Endothelial cell of umbilical vein (primary cell): ENCODE measurements around the gene RCAN1. TPM values are rescaled to one million over a fixed set of nuclear protein-coding genes. Genes with fewer than 3 reads are reported as not detected.

ENCODE experiments used
- BruUV-seq: library from RNA; stranded (reverse); fragments of 400-500 nt; replicated peaks from 2 replicates; lab custom pipeline; 2021; lab: Mats Ljungman, UMichigan
- CTCF ChIA-PET: fragments of 300-600, 350-600 bp; sonication (Branson Sonifier 250); formaldehyde crosslinking; loops from one replicate; lab custom pipeline; 2021; ENCODE audit warnings: antibody characterized with exemption, inconsistent platforms; lab: Charles Lee
- POLR2A ChIA-PET: fragments of 300-600, 350-600 bp; sonication (Branson Sonifier 250); formaldehyde crosslinking; loops from one replicate; lab custom pipeline; 2021; ENCODE audit warnings: antibody characterized with exemption, inconsistent platforms; lab: Charles Lee
- DNase-seq: peaks from one replicate; pipeline ENCODE4 v3.0.0-alpha.2; 2011; ENCODE audit warnings: low read depth, low spot score
- FAIRE-seq: peaks from 2 replicates; lab custom pipeline; 2011; peaks lifted over from hg19 to GRCh38; lab: Jason Lieb, UNC
- H2AFZ ChIP-seq: 2 replicates; pipeline ENCODE4 v1.6.0; 2012; ENCODE audit warnings: low read depth, low read length, control low read depth, inconsistent platforms
- H3K27ac ChIP-seq: 2 replicates; pipeline ENCODE4 v1.5.1; 2011; ENCODE audit warnings: low read depth, mild to moderate bottlenecking, control low read depth, low read length, moderate library complexity; ENCODE audit not compliant: insufficient read depth
- H3K27me3 ChIP-seq, 2 experiments: 2 replicates each; pipeline versions ENCODE4 v1.6.0 to v1.6.1; 2011; ENCODE audit warnings: low read length in 2 of 2, mixed read lengths in 1 of 2; ENCODE audit not compliant: control insufficient read depth in 2 of 2, insufficient read depth in 2 of 2
- H3K36me3 ChIP-seq, 2 experiments: 2 replicates in 1 of 2; 3 replicates in 1 of 2; pipeline ENCODE4 v1.5.1; 2011; ENCODE audit warnings: low read length in 2 of 2, mild to moderate bottlenecking in 1 of 2, moderate library complexity in 1 of 2; ENCODE audit not compliant: control insufficient read depth in 2 of 2, insufficient read depth in 2 of 2; ENCODE audit errors: extremely low read depth in 1 of 2
- H3K4me1 ChIP-seq: 3 replicates; pipeline ENCODE4 v1.5.1; 2011; ENCODE audit warnings: mild to moderate bottlenecking, low read length; ENCODE audit not compliant: control insufficient read depth, insufficient read depth; ENCODE audit errors: extremely low read depth
- H3K4me2 ChIP-seq: 2 replicates; pipeline ENCODE4 v1.6.1; 2011; ENCODE audit warnings: low read length, control low read depth, mixed read lengths; ENCODE audit not compliant: insufficient read depth
- H3K4me3 ChIP-seq, 3 experiments: fragments of 200-600 bp in 1 of 3; sonication (generic), shearing (Covaris generic) in 1 of 3; replicated peaks in 1 of 3; 2 replicates each; pipeline ENCODE4 v1.5.1; 2011 to 2016; ENCODE audit warnings: control low read depth in 3 of 3, low read length in 3 of 3, mild to moderate bottlenecking in 2 of 3, inconsistent platforms in 1 of 3, low read depth in 1 of 3, moderate library complexity in 1 of 3; ENCODE audit not compliant: insufficient read depth in 1 of 3
- H3K79me2 ChIP-seq: 2 replicates; pipeline ENCODE4 v1.6.0; 2012; ENCODE audit warnings: low read length, inconsistent platforms; ENCODE audit not compliant: control insufficient read depth, insufficient read depth
- H3K9ac ChIP-seq: replicated peaks from 2 replicates; pipeline ENCODE3; 2011; ENCODE audit warnings: low read length, control low read depth; ENCODE audit not compliant: insufficient read depth; ENCODE audit errors: extremely low read depth
- H3K9me1 ChIP-seq: replicated peaks from 3 replicates; pipeline ENCODE4 v1.6.0; 2011; ENCODE audit warnings: mild to moderate bottlenecking, low read length; ENCODE audit not compliant: control insufficient read depth, insufficient read depth; ENCODE audit errors: extremely low read depth
- H3K9me3 ChIP-seq: replicated peaks from 2 replicates; pipeline ENCODE4 v1.5.1; 2012; ENCODE audit warnings: low read length, inconsistent platforms; ENCODE audit not compliant: control insufficient read depth, insufficient read depth
- H4K20me1 ChIP-seq: replicated peaks from 2 replicates; pipeline ENCODE3; 2011; ENCODE audit warnings: mild to moderate bottlenecking, low read length; ENCODE audit not compliant: control insufficient read depth, insufficient read depth; ENCODE audit errors: extremely low read depth
- EZH2 ChIP-seq: IDR thresholded peaks from 2 replicates; pipeline ENCODE4 v1.6.1; 2012; ENCODE audit warnings: borderline replicate concordance, low read depth, mild to moderate bottlenecking, moderate library complexity, low read length, inconsistent platforms; ENCODE audit not compliant: severe bottlenecking
- FOS ChIP-seq: IDR thresholded peaks from 2 replicates; pipeline ENCODE4 v1.6.1; 2011; ENCODE audit warnings: mild to moderate bottlenecking, low read length, moderate library complexity, borderline replicate concordance; ENCODE audit not compliant: insufficient read depth
- GATA2 ChIP-seq: IDR thresholded peaks from 2 replicates; pipeline ENCODE4 v1.7.0; 2011; ENCODE audit warnings: low read depth, mild to moderate bottlenecking, moderate library complexity, mixed read lengths, low read length; ENCODE audit not compliant: insufficient read length, insufficient read depth
- JUN ChIP-seq: IDR thresholded peaks from 2 replicates; pipeline ENCODE4 v1.6.1; 2011; ENCODE audit warnings: borderline replicate concordance, low read depth; ENCODE audit not compliant: insufficient read length, insufficient read depth
- MYC ChIP-seq: IDR thresholded peaks from one replicate; pipeline ENCODE4 v1.6.1; 2011; ENCODE audit warnings: mild to moderate bottlenecking, low read depth, low read length
- POLR2A ChIP-seq: IDR thresholded peaks from 2 replicates; pipeline ENCODE4 v1.6.1; 2012; ENCODE audit warnings: low read depth, mild to moderate bottlenecking, control low read depth, low read length
- POLR2AphosphoS5 ChIP-seq: IDR thresholded peaks from 2 replicates; pipeline ENCODE4 v1.6.1; 2012; ENCODE audit warnings: low read depth, mild to moderate bottlenecking, control low read depth, low read length, moderate library complexity; ENCODE audit not compliant: insufficient read depth
- dilution Hi-C: fragments of 300-500 bp; cut with MboI; formaldehyde crosslinking; loops from one replicate; pipeline ENCODE4 v1.15.0; 2019; ENCODE audit warnings: low sequenced_read_pairs; ENCODE audit not compliant: extremely low pct_ligation_motif_present
- intact Hi-C: fragments of 100-400 bp; cut with micrococcal nuclease; formaldehyde crosslinking; loops from one replicate; pipeline ENCODE4 v1.10.0; 2022
- polyA plus RNA-seq, 4 experiments: library from polyadenylated mRNA; depleted of rRNA in 3 of 4; stranded (reverse) in 3 of 4; unstranded in 1 of 4; fragments of >200 nt; gene quantifications; 2 replicates each; pipeline versions ENCODE4 v1.2.1 to v1.2.3, GENCODE V29; 2011 to 2012; ENCODE audit warnings: missing spikeins in 1 of 4
- total RNA-seq: library from RNA; stranded (reverse); gene quantifications from 2 replicates; pipeline ENCODE4 v1.2.3, GENCODE V29; 2021
- TF ChIP-seq, protein P1 (sequence below), 2 donors: IDR thresholded peaks; 1 replicate in 1 of 2; 2 replicates in 1 of 2; pipeline ENCODE4 v1.5.1; 2011; ENCODE audit warnings: low read length in 2 of 2, mild to moderate bottlenecking in 2 of 2, moderate library complexity in 2 of 2, control low read depth in 1 of 2, inconsistent platforms in 1 of 2, low read depth in 1 of 2; ENCODE audit not compliant: insufficient read depth in 1 of 2; ENCODE audit errors: extremely low read depth in 1 of 2
- TF ChIP-seq, protein P2 (sequence below): IDR thresholded peaks from 2 replicates; pipeline ENCODE4 v1.6.1; 2011; ENCODE audit not compliant: insufficient read depth, insufficient read length

RCAN1 gene
- total and polyA plus RNA-seq, 2 donors (not counting 3 experiments of a cell fraction or from before 2014, with no cell fraction given): 9.7 to 16.5 TPM

DNA sequence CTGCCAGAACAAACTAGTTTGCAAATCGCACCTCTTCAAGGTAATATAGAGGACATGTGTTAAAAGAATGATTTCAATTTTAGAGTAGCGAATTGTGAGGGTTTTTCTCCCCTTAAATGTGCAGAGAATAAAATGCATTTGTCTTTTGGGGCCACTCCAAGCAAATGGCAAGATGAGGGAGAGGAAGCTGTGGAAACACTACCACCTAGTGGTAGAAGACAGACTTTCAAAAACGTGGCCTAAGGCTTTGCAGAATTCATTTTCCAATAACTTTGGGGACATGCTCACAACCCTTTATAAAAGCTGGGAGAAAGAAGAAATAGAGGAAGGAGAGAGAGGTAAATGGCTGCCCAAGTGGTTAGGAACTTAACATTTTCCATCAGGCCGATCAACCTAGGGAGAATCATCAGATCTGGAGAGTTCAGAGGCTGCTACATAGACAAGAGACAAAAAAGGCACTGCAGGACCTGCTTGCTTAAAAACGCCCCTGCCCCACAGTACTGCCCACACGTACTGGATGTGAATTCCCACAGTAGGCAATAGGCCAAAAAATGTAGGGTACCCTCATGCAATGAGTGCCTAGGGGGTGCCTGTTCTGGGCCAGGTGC is 15.7 kb upstream of the RCAN1 start:
- CTCF ChIA-PET: interaction anchor here (0.7 to 5.6 kb wide), 18 partner anchors 8 to 356 kb away, joined by 3 to 63 read pairs (median 6); partner anchors contain the start of genes KCNE2 and RCAN1
- POLR2A ChIA-PET: no interaction called here
- no peaks in the 10 kb centered on the region for H3K9me1 ChIP-seq
- H2AFZ ChIP-seq: no peak overlapping the region
- no peaks in the 10 kb centered on the region for H4K20me1 ChIP-seq
- H3K9ac ChIP-seq: no peak overlapping the region
- FAIRE-seq (peak; percentile 79), DNase-seq (peak; percentile 62)
- no peaks in the 10 kb centered on the region for H3K36me3 ChIP-seq
- H3K9me3 ChIP-seq: no peaks in the 10 kb centered on the region
- no peak overlapping the region for H3K4me3 ChIP-seq
- no peak overlapping the region for H3K27ac ChIP-seq
- dilution Hi-C loops (no loop called here), intact Hi-C loops (loop anchor here (1.0 kb wide), 3 partner anchors 27 to 268 kb away; no protein-coding TSS in a partner anchor)
- TF ChIP-seq, protein P1, sequence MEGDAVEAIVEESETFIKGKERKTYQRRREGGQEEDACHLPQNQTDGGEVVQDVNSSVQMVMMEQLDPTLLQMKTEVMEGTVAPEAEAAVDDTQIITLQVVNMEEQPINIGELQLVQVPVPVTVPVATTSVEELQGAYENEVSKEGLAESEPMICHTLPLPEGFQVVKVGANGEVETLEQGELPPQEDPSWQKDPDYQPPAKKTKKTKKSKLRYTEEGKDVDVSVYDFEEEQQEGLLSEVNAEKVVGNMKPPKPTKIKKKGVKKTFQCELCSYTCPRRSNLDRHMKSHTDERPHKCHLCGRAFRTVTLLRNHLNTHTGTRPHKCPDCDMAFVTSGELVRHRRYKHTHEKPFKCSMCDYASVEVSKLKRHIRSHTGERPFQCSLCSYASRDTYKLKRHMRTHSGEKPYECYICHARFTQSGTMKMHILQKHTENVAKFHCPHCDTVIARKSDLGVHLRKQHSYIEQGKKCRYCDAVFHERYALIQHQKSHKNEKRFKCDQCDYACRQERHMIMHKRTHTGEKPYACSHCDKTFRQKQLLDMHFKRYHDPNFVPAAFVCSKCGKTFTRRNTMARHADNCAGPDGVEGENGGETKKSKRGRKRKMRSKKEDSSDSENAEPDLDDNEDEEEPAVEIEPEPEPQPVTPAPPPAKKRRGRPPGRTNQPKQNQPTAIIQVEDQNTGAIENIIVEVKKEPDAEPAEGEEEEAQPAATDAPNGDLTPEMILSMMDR (IDR thresholded peaks at IDR 0.05; ENCODE audit: extremely low read depth in 1 of 2, insufficient read depth in 1 of 2, low read depth in 1 of 2, low read length in 2 of 2): peak; percentile 54 to 68
- TF ChIP-seq FOS: no peak
- peaks cover 5 to 14% of the 10 kb centered on the region in 2 experiments for H3K27me3 ChIP-seq
- no peaks in the 10 kb centered on the region for H3K4me1 ChIP-seq
- no TSS peak for BruUV-seq
- no peaks in the 10 kb centered on the region for H3K79me2 ChIP-seq
- H3K4me2 ChIP-seq: no peak overlapping the region

- CTCF ChIA-PET: interaction anchor here (1.7 to 3.4 kb wide), 4 partner anchors 23 to 264 kb away, joined by 5 to 19 read pairs (median 13); no protein-coding TSS in a partner anchor
- dilution Hi-C loops: no loop called here
- TF ChIP-seq POLR2AphosphoS5 (no peak), POLR2A (no peak), GATA2 (no peak), EZH2 (no peak), FOS (no peak), JUN (no peak), MYC (no peak)
- TF ChIP-seq, protein P1 (IDR thresholded peaks at IDR 0.05; ENCODE audit: extremely low read depth in 1 of 2, insufficient read depth in 1 of 2, low read depth in 1 of 2, low read length in 2 of 2): no peak
- TF ChIP-seq, protein P2, sequence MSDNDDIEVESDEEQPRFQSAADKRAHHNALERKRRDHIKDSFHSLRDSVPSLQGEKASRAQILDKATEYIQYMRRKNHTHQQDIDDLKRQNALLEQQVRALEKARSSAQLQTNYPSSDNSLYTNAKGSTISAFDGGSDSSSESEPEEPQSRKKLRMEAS: no peak
- no peak for DNase-seq
- BruUV-seq: no TSS peak
- no peak for FAIRE-seq
- Histone ChIP-seq H2AFZ (no peak overlapping the region), H3K36me3 (no peaks in the 10 kb centered on the region), H3K79me2 (no peaks in the 10 kb centered on the region), H3K27ac (no peak overlapping the region), H3K9me1 (no peaks in the 10 kb centered on the region), H3K4me2 (no peak overlapping the region), H3K9me3 (no peaks in the 10 kb centered on the region), H4K20me1 (no peaks in the 10 kb centered on the region), H3K9ac (no peak overlapping the region), H3K4me3 (no peak overlapping the region), H3K27me3 (peaks cover 15 to 20% of the 10 kb centered on the region in 2 experiments), H3K4me1 (no peaks in the 10 kb centered on the region)
- intact Hi-C loops: no loop called here
- POLR2A ChIA-PET: no interaction called here
Observed at GRCh38 chr21:34626131-34626530, 11.2 kb upstream of the RCAN1 start.
